ENCODE measurements around the gene CACNA1D.

GRCh38 chr3:53830944-53831343, 336.5 kb downstream of the CACNA1D start:
- no peak for TF ChIP-seq CTCF (conservative IDR thresholded peaks at IDR 0.05 in 1 of 2, IDR thresholded peaks at IDR 0.05 in 1 of 2; ENCODE audit: low read depth in 1 of 2, low read length in 2 of 2)
- TF ChIP-seq EZH2 (IDR thresholded peaks at IDR 0.05; ENCODE audit: low read length, missing control alignments) = no peak
